ENCODE measurements around the gene PRRT1B. TPM values are rescaled to one million over a fixed set of nuclear protein-coding genes. Genes with fewer than 3 reads are reported as not detected.

The PRRT1B gene
- total RNA-seq, 6 donors from 2014 or later = 1.8 to 10.5 (median 8.0) TPM

DNA sequence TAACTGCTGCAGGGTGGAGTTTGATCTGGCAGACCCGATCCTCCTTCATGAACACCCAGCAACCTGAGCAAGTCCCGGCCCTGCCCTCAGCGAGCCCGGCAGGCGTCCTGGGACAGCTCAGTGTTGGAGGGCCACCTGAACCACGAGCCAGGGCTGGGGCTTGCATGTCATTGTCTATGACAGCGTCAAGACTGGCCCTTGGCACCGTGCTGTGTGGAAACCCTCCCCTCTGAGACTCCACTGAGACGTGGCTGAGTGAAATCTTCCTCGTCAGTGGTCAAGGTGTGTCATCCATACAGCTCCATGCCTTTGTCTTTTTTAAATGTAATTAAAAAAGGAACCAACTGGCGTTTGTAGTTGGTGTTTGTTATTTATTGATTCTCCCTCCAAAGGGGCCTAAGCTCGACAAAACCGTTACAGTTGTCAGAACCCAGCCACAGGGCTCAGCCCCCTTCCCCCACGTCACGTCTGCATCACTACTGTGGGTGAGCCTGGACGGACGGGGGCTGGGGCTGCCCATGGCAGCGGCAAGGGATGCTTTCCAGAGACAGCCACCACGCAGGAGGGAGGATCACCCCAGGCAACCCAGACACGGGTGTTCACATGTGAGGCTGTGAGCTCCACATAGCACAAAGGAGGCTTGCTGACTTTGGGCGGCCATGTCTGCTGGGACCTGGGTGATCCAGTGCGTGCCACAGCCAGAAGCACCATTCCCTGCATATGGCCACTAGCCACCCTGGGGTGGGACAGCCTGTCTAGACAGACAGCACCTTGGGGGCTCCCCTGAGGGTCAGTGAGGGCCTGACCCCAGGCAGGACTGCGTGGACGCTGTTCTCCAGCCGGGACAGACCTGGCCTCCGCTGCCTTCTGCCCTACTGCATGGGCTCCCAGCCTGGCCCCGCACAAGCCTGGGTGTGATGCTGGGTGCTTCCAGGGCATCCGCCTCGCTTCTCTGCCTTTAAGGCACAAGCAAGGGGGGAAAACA lies 21.6 kb upstream of the PRRT1B start:
- ATAC-seq (ENCODE audit: low FRiP score in 2 of 2) = no peak
- Histone ChIP-seq H3K4me1 (no peaks in the 10 kb centered on the region), H3K27ac (no peak overlapping the region), H3K9me3 (no peaks in the 10 kb centered on the region), H3K4me3 (no peak overlapping the region), H3K36me3 (peaks cover 42 to 99% (median 91%) of the 10 kb centered on the region in 4 donors), H3K27me3 (no peaks in the 10 kb centered on the region)
- TF ChIP-seq POLR2AphosphoS5 (IDR thresholded peaks at IDR 0.05) = no peak
- no peak for TF ChIP-seq POLR2A (IDR thresholded peaks at IDR 0.05)
- TF ChIP-seq, protein P1, sequence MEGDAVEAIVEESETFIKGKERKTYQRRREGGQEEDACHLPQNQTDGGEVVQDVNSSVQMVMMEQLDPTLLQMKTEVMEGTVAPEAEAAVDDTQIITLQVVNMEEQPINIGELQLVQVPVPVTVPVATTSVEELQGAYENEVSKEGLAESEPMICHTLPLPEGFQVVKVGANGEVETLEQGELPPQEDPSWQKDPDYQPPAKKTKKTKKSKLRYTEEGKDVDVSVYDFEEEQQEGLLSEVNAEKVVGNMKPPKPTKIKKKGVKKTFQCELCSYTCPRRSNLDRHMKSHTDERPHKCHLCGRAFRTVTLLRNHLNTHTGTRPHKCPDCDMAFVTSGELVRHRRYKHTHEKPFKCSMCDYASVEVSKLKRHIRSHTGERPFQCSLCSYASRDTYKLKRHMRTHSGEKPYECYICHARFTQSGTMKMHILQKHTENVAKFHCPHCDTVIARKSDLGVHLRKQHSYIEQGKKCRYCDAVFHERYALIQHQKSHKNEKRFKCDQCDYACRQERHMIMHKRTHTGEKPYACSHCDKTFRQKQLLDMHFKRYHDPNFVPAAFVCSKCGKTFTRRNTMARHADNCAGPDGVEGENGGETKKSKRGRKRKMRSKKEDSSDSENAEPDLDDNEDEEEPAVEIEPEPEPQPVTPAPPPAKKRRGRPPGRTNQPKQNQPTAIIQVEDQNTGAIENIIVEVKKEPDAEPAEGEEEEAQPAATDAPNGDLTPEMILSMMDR (IDR thresholded peaks at IDR 0.05) = no peak
- no peak for TF ChIP-seq EP300 (IDR thresholded peaks at IDR 0.05)
- no peak for DNase-seq
- WGBS, 2 donors = 90% methylated on average over 21 to 28 of the region's 29 CpGs

DNA sequence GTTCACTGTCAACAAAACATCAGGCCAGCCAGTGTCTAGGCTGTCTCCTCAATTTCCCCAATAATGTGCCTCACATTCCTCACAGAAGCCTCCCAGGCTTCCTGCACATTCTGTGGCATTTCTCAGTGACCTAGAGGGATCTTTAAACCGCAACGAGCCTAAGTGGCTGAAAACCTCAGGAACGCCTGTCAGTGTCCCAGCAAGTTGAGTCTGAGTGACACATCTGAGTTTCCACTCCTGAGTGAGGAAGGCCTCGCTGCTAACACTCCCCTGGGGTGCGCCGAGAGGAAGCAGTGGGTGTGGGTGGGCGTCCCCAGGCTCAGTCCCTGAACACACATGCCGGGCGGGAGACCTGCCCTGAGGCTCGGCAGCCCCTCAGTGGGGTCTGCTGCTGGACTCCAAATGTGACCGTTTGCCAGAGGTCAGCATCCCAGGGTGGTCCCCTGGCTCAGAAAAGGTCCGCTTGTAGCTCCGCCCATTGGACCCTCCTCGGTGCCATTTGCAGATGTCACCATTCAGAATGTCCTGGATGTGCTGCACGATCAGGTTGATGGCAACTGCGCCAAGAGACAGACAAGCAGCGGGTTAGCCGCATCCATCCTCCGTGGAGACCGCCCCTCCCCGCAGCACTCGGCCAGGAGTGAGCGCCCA lies 20.5 kb upstream of the PRRT1B start:
- no peaks in the 10 kb centered on the region for H3K27me3 ChIP-seq
- peaks cover under 1 to 4% (median 3%) of the 10 kb centered on the region in 4 donors for H3K4me1 ChIP-seq
- H3K4me3 ChIP-seq = no peak overlapping the region
- H3K27ac ChIP-seq = no peak overlapping the region
- no peaks in the 10 kb centered on the region for H3K9me3 ChIP-seq
- peaks cover 33 to 99% (median 90%) of the 10 kb centered on the region in 4 donors for H3K36me3 ChIP-seq
- DNase-seq = no peak
- ATAC-seq (ENCODE audit: low FRiP score in 2 of 2) = no peak
- TF ChIP-seq POLR2A (IDR thresholded peaks at IDR 0.05) (no peak), EP300 (IDR thresholded peaks at IDR 0.05) (no peak)
- TF ChIP-seq, protein P1 (IDR thresholded peaks at IDR 0.05) = no peak
- 86 to 91% methylated on average over 15 to 22 of the region's 23 CpGs for WGBS, 2 donors

DNA sequence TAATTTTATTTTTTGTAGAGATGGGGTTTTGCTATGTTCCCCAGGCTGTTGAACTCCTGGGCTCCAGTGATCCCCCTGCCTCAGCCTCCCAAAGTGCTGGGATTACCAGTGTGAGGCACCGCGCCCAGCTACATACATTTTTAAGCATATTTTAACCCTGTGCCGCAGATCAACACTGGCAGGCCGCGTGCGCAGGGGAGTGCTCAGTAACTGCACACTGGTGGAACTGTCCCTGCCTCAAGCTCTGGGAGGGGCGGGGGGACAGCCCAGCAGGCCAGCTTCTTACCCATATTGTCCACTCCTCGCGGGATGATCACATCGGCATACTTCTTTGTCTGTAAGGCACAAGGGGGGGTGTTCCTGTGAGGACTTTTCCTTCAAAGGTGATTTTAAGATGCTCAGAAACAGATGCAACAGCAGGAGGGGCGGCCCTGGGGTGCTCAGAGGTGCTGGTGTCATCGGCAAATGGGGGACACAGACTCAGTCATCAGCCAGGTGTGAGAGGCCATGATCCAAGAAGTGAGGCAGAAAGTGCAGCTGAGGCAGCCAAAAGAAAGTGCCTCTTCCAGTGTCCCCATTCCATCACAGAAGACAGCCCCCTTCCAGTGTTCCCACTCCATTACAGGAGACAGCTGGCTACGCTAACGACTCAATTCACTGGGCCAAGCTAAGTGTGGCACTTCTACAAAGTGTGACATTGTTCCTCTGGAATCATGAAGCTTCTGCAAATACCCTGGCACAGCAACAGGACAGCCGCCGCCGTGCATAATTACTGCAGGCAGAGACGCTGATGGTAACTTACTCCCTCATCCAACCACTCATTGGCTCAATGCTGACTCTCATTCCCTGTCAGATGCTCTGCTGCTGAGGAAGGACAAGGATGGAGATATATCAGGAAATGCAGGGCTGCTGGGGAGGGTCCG lies 19.4 kb upstream of the PRRT1B start:
- TF ChIP-seq EP300 (IDR thresholded peaks at IDR 0.05) (no peak), POLR2AphosphoS5 (IDR thresholded peaks at IDR 0.05) (no peak), POLR2A (IDR thresholded peaks at IDR 0.05) (no peak)
- TF ChIP-seq, protein P1 (IDR thresholded peaks at IDR 0.05) = no peak
- Histone ChIP-seq H3K27ac (no peak overlapping the region), H3K4me1 (peaks cover 8 to 13% (median 11%) of the 10 kb centered on the region in 4 donors), H3K36me3 (peaks cover 25 to 88% (median 81%) of the 10 kb centered on the region in 4 donors), H3K4me3 (no peak overlapping the region), H3K9me3 (no peaks in the 10 kb centered on the region), H3K27me3 (no peaks in the 10 kb centered on the region)
- 90 to 94% methylated on average over 12 to 19 of the region's 19 CpGs for WGBS, 2 donors
- ATAC-seq (ENCODE audit: low FRiP score in 2 of 2) = no peak
- no peak for DNase-seq

DNA sequence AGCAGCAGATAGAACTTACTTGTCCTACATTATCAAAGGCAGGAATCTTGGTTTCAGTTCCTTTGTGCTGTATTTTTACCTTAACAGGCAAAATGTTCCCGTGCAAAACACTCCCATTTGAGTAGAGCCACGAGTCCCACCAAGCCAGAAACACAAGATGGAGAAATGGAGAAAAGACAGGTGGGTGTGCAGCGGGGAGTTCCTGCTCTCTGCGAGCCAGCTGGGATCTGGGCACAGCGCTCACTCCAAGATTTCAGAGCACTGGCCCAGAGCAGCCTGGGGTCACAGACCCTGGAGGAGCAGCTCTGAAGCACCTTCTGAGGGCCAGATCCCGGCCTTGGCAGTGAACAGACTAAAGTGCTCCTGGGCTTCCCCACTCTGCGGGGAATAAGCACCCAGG lies 17.1 kb upstream of the PRRT1B start:
- Histone ChIP-seq H3K4me3 (no peak overlapping the region), H3K36me3 (peaks cover 21 to 66% (median 60%) of the 10 kb centered on the region in 4 donors), H3K4me1 (peaks cover 12 to 20% (median 15%) of the 10 kb centered on the region in 4 donors), H3K27me3 (no peaks in the 10 kb centered on the region), H3K27ac (no peak overlapping the region), H3K9me3 (no peaks in the 10 kb centered on the region)
- WGBS, 2 donors = 92 to 94% methylated on average over 5 to 7 of the region's 7 CpGs
- ATAC-seq (ENCODE audit: low FRiP score in 2 of 2) = no peak
- no peak for DNase-seq
- TF ChIP-seq POLR2A (IDR thresholded peaks at IDR 0.05) (no peak), EP300 (IDR thresholded peaks at IDR 0.05) (no peak), POLR2AphosphoS5 (IDR thresholded peaks at IDR 0.05) (no peak)
- TF ChIP-seq, protein P1 (IDR thresholded peaks at IDR 0.05) = no peak
